ENCODE measurements around the gene ZBTB45.

Gene ZBTB45

GRCh38 chr19:58538257-58539168 is 18.9 kb upstream of the ZBTB45 start:
- DNase-seq: peak; percentile 69

- no peak for DNase-seq
These were observed 17.5 kb upstream of the ZBTB45 start for GRCh38 chr19:58536852-58537798.

- DNase-seq: no peak
These were observed 16.2 kb upstream of the ZBTB45 start for GRCh38 chr19:58535857-58536256.

- DNase-seq: no peak
These were observed 11.6 kb upstream of the ZBTB45 start for GRCh38 chr19:58531034-58531840.

DNA sequence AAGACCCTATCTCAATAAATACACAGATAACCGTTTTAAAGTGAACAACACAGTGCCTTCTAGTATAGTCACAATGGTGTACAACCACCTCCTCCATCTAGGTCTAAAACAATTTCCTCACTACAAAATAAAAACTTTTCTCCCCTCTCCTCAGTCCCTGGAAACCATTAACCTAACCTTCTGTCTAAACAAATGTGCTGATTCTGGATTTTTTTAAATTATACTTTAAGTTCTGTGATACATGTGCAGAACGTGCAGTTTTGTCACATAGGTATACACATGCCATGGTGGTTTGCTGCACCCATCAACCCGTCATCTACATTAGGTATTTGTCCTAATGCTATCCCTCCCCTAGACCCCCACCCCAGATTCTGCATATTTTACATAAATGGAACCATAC is 9.8 kb upstream of the ZBTB45 start:
- DNase-seq: no peak

- no peak for DNase-seq
These were observed 3.1 kb upstream of the ZBTB45 start for GRCh38 chr19:58522709-58523108.

GRCh38 chr19:58521651-58522050 is 2.0 kb upstream of the ZBTB45 start:
- no peak for DNase-seq

GRCh38 chr19:58520257-58520599 is 618 bp upstream of the ZBTB45 start:
- no peak for DNase-seq

GRCh38 chr19:58519087-58519354 is 589 bp downstream of the ZBTB45 start:
- peak; percentile 76 for DNase-seq

DNA sequence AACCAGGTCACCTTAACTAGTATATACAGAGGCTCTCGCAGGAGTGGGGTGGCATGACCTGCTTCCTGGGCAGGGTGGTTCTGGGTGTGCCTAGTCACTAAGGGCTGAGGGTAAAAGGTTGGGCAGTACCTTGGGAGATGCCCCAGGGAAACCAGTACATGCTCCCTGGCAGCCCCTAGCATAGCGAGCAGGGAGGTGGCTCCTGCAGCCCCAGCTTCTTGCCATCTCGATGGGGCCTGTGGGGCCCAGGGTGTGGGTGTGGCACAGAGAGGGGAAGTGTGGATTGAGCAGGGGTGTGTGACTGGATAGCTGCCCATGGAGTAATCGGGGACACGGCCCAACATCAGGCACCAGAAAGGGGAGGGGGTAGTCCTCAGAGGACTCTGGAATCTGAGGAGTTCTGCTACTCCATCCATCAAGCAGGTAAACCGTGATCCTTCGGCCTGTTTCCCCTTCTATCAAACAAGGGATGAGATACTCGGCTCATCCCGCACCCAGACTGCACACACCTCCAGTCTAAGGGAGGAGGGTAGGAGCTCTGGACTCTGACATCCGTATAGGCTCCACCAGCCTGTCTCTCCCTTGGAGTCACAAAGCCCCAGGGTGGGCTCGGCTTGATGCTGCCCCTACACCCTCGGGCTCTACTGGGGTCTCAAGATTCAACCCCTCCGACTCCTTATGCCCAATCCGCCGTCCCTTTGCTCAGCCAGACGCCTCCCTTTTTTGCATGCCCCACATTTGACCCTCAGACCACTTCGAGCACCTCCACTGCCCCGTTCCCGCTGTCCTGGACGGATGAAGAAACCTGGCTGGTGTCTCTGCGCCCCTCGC is 1.1 kb downstream of the ZBTB45 start:
- peak; percentile 36 for DNase-seq

GRCh38 chr19:58516964-58517833 is 2.4 kb downstream of the ZBTB45 start:
- DNase-seq: no peak

DNA sequence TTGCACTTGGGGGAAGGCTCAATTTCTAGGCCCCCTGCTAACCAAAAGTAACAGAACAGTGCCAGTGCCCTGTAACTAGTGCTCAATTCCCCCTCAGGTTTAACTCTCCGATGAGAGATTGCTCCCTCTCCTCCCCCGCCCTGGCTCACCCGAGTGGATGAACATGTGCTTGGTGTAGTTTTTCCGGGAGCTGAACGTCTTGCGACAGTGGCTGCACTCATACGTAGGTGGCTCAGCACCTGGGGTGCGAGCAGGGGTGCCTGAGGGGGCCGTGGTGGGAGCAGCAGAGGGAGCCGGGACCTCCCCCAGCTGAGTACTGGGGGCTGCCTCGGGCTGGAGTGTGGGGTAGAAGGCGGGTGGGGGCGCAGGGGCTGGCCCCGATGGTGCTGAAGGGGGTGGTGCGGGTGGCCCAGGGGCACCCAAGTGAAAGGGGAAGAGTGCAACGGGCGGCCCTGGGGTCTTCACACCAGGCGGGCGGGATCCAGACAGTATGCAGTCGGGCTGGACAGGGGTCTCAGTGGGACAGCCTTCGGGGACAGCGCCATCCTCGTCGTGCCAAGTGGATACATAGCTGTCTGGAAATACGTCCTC is 3.3 kb downstream of the ZBTB45 start:
- no peak for DNase-seq

DNA sequence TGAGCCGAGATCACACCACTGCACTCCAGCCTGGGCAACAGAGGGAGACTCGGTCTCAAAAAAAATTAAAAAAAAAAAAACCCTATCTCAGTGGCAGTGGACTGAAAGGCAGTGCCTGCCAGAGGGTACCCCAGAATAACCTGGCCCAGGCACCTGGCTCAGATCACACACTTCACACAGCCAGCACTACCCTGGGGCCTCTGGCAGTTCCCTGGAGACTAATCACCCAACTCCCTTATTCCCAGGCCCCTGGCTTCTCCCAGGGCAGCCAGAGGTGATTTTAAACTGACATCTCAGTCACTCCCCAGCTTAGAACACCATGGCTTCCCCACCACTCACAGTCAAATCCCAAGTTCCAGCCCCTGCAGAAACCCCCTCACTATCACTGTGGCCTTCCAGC is 4.4 kb downstream of the ZBTB45 start:
- no peak for DNase-seq

- DNase-seq: no peak
These were observed 5.0 kb downstream of the ZBTB45 start for GRCh38 chr19:58514564-58515022.

DNA sequence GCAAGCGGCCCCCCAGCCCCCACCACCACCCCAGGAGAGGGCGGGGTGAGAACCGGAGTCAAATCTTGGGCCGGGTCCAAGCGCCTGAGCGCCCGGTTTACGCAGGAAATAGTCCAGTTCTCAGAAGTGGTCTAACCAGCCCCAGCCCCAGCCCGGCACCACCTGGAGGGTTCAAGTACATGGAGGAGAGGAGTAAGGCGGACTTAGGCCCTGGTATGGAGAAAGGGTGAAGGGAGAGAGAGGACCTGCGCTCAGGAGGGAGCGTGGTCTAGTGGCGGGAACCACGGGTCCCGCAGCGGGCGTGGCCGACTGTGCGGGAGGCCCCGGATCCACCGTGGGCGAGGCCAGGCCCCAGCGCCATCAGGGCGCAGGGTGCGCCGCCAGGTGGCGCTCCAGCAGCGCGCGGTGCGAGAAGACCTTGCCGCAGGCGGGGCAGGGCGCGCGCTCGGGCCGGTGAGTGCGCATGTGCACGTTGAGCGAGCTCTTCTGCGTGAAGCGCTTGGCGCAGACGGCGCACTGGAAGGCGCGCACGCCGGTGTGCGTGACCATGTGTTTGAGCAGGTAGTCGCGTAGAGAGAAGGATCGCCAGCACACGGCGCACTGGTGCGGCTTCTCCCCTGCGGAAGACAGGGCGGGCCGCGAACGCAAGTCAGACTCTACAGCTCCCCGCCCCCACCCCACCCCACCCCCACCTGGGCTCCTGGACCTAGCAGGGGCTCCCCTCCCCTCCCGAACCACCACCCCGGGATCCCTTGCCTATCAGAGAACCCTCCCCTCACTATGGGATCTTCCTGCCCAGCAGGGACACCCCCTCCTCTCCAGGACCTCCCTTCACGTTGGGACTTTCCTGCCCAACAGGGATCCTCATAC is 5.7 kb downstream of the ZBTB45 start:
- peak; percentile 91 for DNase-seq

DNA sequence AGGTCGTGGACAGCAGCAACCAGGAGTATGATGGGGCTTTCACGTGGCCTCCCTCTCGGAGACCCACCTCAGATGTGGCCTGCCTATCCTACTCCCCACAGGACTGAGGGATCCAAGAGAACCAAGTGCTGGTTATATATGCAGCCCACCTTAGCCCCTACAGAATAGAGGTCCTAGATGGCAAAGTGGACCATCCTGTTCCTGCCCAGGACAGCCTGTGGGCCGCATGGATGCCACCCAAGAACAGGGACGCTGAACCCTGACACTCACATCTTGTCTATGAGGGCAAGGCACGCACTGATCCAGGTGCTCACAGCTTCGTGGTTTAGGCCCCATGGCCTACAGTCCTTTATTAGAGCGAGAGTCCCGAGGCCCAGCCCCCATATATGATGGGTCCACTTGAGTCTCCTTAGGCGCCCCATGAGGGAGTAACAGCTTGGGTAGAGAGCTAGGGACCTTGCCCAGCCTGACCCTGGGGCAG is 6.4 kb downstream of the ZBTB45 start:
- DNase-seq: no peak

- DNase-seq: no peak
These were observed 8.0 kb downstream of the ZBTB45 start, which contains the start of gene SLC27A5 for GRCh38 chr19:58511353-58512208. Gene SLC27A5, minus strand, starts transcription at chr19:58511992. Its CDS starts 37 bp downstream, at chr19:58511955.

Measured in femur (tissue), 1 donor.